ENCODE measurements around the gene MYOZ3.

The MYOZ3 gene

DNA sequence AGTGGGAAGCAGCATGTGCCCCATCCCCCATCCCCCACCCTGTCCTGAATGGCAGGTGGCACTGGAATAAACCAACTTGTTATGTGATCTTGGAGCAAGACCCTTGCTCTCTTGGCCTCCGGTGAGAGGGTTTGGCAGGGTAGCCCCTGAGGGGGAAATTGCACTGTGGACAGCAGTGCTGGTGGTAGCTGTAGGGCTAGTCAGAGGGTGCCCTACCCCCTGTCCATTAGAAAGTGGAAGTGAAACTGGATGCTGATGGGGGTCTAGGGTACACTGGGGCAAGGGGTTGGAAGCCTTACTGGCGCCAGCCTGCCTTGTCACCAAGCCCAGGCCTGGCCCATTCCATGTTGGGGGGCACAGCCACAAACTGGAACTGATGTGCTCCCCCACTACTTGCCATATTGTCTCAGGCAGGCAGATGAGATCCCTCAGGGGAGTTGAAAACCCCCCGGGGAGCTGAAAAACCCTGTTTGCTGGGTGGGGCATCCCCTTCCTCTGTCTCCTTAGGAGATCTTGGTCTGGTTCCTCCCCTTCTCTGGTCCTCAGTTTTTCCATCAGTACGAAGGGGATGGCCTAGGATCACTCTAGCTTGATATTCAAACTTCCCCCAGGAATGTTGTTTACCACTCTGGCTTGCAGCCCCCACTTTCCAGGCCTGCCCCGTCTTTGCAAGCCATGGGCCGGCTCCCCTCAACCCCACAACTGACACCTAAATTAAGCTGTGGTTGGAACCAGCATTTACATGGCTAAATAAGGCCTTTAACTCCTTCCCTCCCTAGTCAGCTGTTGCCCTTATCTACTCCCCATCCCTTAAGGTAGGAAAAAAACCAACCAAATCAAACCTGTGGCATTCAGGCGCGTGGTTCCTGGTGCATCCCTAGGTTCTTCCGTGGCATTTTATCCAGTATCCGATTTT, 35.0 kb upstream of the MYOZ3 start:
- intact Hi-C loops (cut with DNase I): no loop called here
- peak in 2 of 10 donors; percentile 57 to 59 for DNase-seq

DNA sequence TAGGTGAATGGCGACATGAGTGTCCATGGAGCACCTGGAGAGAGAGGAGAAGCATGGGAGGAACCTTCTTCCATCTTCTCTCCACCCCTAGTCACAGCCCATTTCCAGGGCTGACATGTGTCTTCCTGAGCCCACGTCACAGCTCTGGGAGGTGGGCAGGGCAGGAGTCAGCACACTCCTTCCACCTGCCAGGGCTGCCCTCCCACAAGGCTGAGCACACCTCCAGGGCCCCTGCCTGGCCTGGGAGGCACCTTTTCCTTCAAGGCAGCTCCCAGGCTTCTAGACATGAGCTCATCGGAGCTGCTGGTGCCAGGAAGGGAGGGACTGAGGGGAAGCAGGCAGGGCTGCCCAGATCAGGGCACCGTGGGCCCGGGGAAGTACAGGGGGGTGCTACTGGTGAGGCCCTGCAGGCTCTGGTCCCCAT, 34.2 kb upstream of the MYOZ3 start:
- peak in 2 of 10 donors; percentile 64 to 79 for DNase-seq
- intact Hi-C loops (cut with DNase I): no loop called here

DNA sequence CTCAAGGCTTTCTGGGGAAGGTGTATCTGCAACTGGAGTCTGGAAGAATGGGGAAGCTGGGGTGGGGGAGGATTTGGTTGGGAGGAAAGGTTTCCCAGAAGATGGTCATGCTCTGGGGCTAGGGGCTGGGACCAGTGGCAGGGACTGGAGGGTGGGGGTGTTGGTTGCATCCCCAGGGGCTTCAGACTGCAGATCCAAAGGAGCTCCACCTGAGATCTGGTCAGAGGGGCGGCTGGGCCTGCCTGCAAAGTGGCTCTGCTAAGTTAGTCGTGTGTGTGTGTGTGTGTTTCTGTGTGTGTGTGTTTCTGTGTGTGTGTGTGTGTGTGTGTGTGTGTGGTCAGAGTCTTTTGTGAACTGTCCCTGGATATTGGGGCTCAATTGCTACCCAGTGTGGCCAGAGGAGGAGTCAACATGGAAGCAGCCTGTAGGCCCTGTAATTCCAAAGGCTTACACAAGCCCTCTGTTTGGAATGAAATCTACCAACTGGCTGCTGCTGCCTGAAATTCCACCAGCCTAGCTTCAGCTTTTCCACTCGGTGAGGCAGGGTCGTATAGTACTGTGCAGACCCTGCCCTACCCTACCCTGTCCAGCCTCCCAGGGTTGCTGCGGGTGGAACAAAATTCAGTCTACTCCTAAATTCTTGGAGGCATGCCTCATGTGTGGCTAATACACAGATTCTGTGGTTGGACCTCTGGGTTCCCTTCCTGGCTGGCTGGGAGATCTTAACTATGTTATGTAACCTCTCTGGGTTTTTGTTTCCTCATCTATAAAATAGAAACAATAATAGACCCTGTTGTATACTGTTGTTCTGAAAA, 33.1 kb upstream of the MYOZ3 start:
- intact Hi-C loops (cut with DNase I): no loop called here
- peak in 2 of 10 donors; percentile 30 to 59 for DNase-seq

DNA sequence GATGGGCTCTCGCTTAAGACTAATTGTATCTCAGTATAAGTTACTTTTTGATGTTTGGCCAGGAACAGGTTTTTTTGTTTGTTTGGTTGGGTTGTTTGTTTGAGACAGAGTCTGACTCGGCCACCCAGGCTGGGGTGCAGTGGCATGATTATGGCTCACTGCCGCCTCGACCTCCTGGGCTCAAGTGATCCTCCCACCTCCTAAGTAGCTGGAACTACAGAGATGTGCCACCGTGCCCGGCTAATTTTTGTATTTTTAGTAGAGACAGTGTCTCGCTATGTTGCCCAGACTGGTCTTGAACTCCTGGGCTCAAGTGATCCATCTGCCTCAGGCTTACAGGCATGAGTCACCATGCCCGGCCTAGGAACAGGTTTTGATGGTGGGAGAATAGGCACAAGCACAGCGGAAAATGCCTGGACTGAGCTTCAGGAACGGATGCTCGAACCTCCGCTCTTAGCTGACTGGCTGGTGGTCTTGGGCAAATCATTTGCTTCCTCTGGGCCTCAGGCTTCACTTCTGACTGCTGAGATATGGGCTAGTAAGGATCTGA, 32.0 kb upstream of the MYOZ3 start:
- intact Hi-C loops (cut with DNase I): no loop called here
- DNase-seq: peak in 2 of 10 donors; percentile 63 to 64

DNA sequence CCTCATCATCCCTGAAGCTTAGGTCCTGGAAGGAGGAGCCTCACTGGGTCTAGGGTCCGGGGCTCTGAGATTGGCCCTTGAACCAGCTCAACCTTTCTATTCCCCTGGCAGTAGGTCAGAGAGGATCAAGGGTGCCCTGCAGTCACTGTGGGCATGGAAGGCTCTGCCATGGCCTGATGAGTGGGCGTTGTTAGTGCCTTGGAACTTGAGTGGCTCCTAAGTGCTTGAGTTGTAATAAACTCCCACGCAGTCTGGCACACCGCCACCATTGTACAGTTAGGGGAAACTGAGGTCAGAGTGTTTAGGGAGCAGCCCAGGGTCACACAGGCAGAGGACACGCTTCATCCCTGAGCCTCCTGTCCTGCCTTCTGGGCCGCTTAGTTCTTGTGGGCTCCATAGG, 31.0 kb upstream of the MYOZ3 start:
- intact Hi-C loops (cut with DNase I): no loop called here

GRCh38 chr5:150630461-150631325, 30.4 kb upstream of the MYOZ3 start:
- intact Hi-C loops (cut with DNase I): no loop called here
- peak in 3 of 10 donors; percentile 72 to 84 (median 78) for DNase-seq

More for the DNA sequence above, 31.0 kb upstream of the MYOZ3 start:
- DNase-seq: peak in 3 of 10 donors; percentile 44 to 70 (median 59)

DNA sequence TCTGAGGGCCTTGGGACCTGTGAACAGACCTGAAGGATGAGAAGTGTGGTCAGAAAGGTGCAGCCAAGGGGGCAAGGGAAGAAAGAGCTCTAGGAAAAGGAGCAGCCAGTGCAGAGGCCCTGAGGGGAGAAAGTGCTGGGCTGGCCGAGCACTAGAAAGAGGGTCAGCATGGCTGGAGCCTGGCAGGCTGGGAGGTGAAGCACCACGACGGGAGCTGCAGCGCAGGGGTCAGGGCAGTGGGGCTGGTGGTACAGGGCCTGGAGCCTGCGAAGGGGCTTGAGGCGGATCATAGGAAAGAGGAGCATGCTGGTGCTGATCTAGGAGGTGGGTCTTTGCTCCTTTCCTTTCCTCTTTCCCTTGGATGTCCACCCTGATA, 29.7 kb upstream of the MYOZ3 start:
- DNase-seq: peak in 2 of 10 donors; percentile 52 to 57
- intact Hi-C loops (cut with DNase I): no loop called here

GRCh38 chr5:150632305-150633160, 28.5 kb upstream of the MYOZ3 start:
- intact Hi-C loops (cut with DNase I): no loop called here
- peak in 2 of 10 donors; percentile 10 to 30 for DNase-seq

DNA sequence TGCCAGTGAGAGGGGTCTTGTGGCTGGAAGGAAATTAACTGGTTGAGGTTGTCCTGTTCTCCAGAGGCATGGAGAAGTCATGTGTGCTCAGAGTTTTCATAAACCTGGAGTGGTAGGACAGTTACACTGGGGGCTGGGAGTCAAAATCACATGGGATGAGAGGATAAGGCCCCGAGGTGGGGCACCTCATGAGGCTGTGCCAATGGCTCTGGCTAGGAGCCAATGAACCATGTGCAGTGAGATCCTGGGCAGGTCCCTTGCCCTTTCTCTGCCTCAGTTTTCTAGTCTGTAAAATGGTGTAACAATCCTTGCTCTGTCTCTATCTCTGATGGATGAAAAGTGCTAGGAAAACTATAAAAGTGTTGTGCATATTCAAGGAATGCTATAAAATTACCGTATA, 27.6 kb upstream of the MYOZ3 start:
- intact Hi-C loops (cut with DNase I): no loop called here
- DNase-seq: peak in 3 of 10 donors; percentile 9 to 52 (median 10)

DNA sequence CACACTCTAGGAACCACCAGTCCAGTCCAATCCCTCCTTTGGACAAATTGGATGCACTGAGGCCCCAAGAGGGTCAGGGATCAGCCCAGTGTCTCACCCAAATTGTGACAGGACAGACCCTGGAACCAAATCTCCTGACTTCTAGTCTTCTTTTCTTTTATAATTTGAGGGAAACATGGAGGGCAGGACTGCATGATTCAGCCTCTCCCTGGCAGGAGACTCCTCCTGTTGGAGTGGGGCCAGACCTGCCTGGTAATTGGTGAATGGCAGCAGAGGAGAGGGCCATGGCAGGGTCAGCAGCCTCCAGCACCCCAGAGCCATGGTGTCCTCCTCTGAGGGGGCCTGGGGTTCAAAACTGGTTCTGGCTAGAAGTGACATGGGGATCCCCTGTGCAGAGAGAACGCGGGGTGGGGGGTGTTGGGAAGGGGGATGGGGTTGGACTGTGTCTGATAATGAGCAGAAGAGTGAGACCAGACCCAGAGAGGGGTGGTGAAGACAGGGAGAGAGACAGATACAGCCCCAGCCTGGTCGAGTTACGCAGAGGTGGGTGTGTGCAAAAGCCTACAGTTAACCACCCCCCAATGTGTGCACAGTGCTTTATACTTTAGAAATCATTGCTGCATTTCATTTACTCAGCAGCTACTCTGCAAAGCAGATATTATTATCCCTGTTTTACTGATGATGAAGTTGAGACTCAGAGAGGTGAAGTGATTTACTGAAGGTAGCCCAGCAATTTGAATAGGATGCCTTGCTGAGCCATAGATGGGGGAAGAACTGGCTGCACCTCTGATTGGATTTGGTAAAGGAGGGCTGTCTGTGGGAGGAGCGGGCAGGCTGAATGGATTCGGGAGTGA, 24.4 kb upstream of the MYOZ3 start:
- DNase-seq: peak in 2 of 10 donors; percentile 67 to 74
- intact Hi-C loops (cut with DNase I): no loop called here

GRCh38 chr5:150637245-150638052, 23.6 kb upstream of the MYOZ3 start:
- intact Hi-C loops (cut with DNase I): no loop called here
- DNase-seq: peak in 2 of 10 donors; percentile 67 to 81

GRCh38 chr5:150638053-150638444, 23.0 kb upstream of the MYOZ3 start:
- no peak for DNase-seq
- intact Hi-C loops (cut with DNase I): no loop called here

DNA sequence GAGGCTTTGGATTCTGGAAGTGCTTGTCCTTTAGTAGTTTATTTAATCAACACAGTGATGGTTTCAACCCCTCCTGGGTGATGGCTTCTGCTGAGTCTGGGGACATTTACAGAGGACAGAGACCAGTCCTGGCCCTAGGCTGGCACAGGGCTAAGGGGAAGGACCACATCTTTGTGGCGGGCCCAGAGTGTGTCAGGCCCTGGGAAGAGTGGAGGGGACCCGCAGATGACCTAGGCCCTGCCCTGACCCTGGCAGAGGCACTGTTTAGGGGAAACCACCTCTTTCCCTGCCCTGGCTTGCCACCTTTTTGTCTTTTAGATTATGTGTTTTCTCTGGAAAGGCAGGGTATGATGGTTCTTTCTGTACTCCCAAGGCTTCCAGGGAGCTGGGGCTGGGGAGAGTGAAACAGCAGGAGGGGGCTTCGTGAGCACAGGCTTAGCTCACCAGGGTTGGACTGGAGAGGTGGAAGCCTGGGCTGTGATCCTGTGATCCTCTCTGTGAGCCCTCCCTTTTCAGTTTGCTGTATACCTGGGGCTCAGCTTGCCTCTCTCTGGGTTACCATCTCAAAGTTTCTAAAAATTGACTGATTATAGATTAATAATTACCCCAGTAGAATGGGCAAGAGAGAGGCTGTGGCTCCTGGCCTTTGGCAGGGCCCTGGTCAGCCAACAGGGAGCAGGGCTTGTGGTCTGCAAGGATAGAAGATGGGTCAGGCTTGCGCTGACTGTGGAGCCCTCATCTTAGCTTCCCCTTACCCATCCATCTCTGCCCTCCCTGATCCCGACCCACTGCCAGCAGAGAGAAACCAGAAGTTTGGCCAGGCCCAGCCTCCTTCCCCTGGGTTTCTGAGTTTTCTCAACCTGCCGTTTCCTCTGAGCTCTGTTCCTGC, 22.3 kb upstream of the MYOZ3 start:
- intact Hi-C loops (cut with DNase I): no loop called here

GRCh38 chr5:150639377-150639692, 21.7 kb upstream of the MYOZ3 start:
- intact Hi-C loops (cut with DNase I): no loop called here
- peak in 1 of 10 donors; percentile 51 for DNase-seq

More for the DNA sequence above, 22.3 kb upstream of the MYOZ3 start:
- peak in 2 of 10 donors; percentile 42 to 47 for DNase-seq

GRCh38 chr5:150639751-150640150, 21.3 kb upstream of the MYOZ3 start:
- intact Hi-C loops (cut with DNase I): no loop called here
- peak in 2 of 10 donors; percentile 47 to 53 for DNase-seq

- intact Hi-C loops (cut with DNase I): no loop called here
These were observed 20.6 kb upstream of the MYOZ3 start, which contains the start of gene SYNPO for GRCh38 chr5:150640311-150641005. Gene SYNPO (plus strand): TSS chr5:150640660. CDS start chr5:150648276, 7,616 bp downstream.

More at GRCh38 chr5:150640311-150641005, 20.6 kb upstream of the MYOZ3 start, which contains the start of gene SYNPO:
- DNase-seq: peak in 8 of 10 donors; percentile 53 to 93 (median 62)

Data from posterior cingulate gyrus (tissue), 11 donors.